ENCODE measurements around the gene CCDC200.
"Not testable (repeated sequence)": the region's sequence is repeated elsewhere in the genome, so short reads cannot be mapped to it uniquely, and the experiment has no call there.

CCDC200 gene

DNA sequence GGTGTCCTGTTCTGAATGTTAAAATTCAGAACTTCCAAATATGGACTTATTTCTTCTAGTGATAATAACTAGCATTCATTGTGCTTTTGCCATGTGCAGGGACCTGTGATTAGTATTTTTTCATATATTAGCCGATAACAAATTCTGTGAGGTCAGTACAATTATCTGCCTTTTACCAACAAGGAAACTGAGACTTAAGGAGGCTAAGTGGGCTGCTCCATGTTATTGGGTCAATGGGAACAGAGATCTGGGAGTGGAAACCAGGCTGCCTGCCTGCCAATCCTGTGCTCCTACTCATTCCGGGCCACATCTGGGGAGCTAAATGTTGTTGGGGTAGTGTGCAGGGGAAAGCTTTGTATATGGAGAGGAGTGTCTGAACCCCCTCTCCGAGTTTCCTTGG lies 13.1 kb downstream of the CCDC200 start:
- DNase-seq: no peak

DNA sequence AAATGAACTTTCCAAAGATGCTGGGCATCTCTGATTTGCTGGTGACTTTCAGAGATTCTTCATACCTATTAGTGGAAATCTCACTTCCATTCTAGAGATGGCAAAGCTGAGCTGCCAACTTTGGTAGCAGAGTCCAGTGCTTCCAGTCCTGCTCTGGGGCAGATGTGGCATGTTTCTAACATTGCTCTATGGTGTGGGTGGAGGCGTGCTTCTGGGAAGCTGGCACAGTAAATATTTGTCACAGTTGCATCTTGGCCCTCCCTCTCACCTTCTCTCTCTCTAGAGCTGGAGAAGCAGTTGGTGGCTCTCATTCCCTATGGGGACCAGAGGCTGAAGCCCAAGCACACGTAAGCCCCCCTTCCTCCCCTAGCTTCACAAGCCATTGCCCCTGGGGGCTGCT lies 14.9 kb downstream of the CCDC200 start:
- no peak for DNase-seq

DNA sequence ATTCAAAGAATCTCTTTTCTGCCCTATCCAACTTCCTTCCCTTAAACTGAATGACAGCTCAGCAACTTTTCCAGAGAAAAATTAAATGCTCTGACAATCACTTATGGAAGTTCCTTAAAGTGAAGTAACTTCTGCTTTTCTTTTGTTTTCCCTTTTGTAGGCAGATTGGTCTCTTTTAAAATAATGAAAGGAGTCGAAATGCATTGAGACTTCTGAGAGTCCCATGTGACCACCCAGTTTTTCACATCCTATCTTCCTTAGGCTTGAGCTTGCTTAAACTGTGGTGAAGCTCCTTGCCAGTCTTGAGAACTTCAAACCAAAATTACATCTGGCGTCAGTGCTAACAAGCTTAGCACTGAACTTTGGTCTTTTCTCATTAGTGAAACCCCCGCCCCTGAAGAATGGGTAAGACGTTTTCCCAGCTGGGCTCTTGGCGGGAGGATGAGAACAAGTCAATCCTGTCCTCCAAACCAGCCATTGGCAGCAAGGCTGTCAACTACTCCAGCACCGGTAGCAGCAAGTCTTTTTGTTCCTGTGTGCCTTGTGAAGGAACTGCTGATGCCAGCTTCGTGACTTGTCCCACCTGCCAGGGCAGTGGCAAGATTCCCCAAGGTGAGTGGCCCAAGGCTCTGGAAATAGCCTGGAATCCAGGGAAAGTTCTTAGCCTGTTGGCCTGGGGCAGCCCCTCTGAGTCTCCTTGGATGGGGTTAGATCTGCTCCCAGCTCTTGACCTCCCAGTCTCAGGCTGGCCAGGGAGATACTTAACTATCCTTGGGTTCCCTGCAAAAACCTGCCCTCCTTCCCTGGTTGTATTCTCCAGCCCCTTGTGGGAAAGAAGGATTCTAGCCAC lies 15.6 kb downstream of the CCDC200 start:
- DNase-seq: peak; percentile 82

DNA sequence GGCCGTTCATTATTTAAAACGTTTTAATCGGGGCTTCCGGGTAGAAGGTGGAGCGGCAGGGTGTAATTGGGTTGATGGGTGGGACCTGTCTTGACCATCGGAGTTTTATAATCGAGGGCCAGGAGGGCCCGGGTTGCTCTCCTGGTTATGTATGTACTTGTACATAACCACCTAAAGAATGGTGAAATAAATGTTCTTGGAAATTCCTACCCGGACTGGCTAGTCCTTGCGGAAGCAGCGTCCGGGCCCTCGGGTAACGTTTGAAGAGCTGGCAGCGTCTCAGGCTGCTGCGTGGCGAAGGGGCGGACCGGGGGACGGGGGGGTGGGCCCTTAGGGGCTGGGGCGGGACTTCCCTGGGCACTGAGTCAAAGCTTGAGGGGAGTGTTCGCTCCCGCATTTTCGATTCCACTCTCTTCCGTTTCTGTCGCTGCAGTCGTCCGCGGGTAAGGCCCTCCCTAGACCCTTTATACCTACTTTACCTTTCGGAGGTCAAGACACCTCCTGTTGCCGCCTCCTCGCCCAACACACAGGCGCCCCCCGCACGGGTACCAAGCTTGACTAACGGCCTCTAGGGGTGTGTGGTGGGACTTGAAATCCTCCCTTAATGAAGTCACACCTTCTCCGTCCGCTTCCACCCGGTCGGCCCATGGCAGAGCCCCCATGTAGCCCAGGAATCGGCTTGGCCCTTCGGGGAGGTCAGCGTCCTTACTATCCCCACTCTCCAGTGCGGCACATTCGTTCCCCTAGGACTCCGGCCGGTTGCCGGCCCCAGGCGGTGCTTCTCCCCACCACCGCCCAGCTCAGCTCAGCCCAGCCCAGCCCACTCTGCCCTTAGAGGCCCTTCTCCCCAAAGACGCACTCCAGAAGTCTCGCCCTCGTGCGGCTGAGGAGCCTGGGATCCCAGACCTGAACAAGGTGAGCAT lies 16.7 kb downstream of the CCDC200 start, which contains the start of gene TMEM106A:
Gene TMEM106A, plus strand, starts transcription at position 396 of the 923 bp plus-strand sequence. CDS start 1,167 bp downstream, outside the sequence.
- peak; percentile 92 for DNase-seq

DNA sequence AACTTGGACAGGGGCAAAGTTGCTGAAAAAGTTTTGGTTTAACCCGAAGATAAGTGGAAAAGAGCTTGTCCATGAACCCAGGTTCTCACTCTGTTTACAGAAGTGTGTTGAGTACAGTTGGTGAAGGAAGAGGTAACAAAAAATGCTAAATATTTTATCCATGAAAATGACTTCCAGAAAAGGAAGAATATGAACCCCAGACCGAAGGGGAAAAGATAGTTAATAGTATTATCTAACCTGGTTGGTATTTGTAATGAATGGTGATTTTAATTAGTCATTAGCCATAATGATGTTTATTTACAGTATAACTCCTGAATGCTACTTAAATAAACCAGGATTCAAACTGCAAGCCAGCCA lies 17.3 kb downstream of the CCDC200 start:
- DNase-seq: peak; percentile 9

DNA sequence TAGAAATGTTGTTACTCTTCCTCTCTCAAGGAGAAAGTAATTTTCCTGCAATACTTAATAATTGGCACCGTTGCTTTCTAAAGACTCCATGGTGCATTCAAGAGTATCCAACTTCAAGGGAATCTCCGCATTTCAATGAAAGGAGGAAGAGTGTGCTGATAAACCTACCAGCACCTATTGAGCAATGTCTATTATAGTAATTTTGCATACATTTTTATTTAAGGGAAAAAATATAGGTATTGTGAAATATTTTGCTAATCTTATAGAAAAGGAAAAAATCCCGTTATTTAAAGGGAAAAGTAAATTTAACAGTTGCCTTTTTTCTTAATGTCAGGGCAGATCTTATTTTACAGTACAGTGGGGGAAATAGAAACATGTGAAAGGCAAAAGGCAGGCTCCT lies 17.8 kb downstream of the CCDC200 start:
- DNase-seq: peak; percentile 8

DNA sequence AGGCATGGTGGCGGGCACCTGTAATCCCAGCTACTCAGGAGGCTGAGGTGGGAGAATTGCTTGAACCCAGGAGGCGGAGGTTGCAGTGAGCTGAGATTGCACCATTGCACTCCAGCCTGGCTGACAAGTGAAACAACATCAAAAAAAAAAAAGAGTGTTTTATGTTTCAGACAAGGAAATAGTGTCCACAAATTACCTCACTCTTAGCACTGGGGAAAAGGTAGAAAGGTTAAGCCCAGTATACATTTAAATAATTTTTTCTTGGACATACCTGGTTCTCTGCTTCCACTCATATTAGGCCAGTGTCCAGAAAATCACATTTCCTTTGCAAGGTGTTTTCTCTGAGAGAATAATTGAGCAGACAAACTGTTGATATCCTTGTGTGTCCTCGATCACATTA lies 25.4 kb downstream of the CCDC200 start:
- not testable (repeated sequence) for DNase-seq

DNA sequence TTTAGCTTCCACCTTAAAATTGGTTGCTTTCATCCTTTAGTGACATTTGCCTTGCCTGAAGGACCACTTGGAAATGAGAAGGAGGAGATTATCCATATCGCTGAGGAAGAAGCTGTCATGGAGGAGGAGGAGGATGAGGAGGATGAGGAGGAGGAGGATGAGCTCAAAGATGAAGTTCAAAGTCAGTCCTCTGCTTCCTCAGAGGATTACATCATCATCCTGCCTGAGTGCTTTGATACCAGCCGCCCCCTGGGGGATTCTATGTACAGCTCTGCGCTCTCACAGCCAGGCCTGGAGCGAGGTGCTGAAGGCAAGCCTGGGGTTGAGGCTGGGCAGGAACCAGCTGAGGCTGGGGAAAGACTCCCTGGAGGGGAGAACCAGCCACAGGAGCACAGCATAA lies 28.3 kb downstream of the CCDC200 start:
- DNase-seq: no peak

DNA sequence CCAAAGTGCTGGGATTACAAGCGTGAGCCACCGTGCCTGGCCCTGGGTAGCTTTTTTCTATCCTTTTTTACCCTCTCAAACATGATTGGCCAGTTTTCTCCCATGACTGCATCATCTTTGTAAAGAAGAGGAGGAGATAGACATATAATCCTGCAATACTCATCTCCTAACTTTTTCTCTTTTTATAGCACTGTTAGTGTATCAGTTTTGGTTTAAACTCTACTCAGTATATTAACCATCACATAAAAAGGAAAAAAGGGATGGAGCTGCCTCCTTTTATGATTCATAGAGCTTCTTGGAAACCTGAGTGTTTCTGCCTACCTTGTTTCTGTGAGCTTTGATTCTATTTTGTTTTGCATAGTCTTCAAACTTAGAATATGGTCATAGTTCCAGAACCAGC lies 28.8 kb downstream of the CCDC200 start:
- no peak for DNase-seq

DNA sequence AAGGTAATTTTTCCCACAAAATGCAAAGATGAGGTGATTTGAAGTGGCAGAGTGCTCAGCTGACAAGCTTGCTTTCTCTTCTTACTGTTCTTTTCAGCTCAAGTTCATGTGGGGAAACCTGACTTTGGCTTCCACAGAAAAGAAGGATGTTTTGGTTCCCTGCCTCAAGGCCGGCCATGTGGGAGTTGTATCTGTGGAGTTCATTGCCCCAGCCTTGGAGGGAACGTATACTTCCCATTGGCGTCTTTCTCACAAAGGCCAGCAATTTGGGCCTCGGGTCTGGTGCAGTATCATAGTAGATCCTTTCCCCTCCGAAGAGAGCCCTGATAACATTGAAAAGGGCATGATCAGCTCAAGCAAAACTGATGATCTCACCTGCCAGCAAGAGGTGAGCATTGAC lies 35.2 kb downstream of the CCDC200 start:
- DNase-seq: no peak

DNA sequence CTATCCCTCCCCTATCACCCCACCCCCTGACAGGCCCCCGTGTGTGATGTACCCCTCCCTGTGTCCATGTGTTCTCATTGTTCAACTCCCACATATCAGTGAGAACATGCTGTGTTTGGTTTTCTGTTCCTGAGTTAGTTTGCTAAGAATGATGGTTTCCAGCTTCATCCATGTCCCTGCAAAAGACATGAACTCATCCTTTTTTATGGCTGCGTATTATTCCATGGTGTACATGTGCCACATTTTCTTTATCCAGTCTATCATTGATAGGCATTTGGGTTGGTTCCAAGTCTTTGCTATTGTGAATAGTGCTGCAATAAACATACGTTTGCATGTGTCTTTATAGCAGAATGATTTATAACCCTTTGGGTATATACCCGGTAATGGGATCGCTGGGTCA lies 41.8 kb downstream of the CCDC200 start:
- DNase-seq: not testable (repeated sequence)

DNA sequence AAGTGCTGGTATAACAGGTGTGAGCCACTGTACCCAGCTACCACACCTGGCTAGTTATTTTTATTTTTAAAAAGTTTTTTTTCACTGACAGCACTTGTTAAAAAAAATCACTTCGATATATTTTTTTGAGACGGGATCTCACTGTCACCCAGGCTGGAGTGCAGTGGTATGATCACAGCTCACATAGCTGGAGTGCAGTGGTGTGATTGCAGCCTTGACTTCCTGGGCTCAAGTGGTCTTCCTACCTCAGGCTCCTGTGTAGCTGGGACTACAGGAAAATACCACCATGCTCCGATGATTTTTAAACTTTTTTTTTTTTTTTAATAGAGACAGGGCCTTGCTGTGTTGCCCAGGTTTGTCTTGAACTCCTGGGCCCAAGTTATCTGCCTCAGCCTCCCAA lies 44.5 kb downstream of the CCDC200 start:
- DNase-seq: no peak

DNA sequence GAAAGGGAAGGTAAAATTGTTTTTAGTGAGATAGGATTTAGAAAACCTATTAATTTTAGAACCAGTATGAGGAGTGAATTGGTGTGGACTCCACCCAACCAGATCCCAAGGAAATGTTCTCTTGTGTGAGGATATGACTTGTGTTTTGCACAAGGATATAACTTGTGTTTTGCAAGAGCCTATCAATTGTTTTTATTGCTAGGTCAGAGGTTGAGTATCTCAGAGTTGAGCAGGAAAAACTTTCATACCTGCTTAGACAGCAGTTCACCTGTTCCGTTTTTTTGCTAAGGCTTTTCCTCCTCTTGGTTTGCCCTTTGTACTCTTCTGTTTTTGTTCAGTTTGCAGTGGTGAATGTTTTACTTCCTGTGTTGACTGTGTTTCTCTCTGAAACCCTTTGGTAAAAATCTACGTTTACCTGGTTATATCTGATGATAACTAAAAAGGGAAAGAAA lies 52.3 kb downstream of the CCDC200 start:
- no peak for DNase-seq

DNA sequence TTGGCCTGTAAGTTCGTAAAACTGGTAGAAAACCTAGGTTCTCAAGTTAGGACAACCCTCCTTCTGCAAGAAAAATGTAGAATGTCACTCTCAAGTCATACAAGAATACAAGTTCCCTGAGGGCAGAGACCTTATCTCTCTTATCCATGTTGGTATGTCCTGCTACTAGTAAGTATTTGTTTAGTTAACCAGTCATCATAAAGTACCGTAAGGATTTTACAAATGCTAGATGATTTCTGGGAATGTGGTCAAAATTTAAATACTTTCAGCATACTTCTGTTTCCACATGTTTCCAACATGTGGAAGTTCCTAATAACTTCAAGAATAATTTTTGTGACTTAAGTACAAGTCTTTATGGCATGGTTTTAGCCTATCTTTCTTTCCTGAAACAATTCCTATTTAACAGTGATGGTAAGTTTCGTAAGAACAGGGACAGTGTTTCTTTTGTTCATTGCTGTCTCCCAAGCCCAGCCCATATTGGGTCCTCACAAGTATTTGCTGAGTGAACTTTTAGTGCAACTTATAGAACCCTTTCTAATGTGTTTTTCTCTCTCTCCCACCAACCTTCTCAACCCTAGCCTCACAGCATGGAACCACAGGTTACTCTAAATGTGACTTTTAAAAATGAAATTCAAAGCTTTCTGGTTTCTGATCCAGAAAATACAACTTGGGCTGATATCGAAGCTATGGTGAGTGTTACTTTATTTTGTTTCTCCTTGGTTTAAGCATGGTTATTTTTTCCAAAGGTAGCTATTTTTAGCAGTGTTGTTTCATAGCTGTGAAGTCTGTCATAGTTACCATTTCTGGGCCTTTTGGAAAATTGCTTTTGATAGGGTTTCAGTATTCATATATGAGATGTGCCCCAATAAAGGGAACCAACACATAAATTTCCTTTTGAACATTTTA lies 53.0 kb downstream of the CCDC200 start:
- no peak for DNase-seq

DNA sequence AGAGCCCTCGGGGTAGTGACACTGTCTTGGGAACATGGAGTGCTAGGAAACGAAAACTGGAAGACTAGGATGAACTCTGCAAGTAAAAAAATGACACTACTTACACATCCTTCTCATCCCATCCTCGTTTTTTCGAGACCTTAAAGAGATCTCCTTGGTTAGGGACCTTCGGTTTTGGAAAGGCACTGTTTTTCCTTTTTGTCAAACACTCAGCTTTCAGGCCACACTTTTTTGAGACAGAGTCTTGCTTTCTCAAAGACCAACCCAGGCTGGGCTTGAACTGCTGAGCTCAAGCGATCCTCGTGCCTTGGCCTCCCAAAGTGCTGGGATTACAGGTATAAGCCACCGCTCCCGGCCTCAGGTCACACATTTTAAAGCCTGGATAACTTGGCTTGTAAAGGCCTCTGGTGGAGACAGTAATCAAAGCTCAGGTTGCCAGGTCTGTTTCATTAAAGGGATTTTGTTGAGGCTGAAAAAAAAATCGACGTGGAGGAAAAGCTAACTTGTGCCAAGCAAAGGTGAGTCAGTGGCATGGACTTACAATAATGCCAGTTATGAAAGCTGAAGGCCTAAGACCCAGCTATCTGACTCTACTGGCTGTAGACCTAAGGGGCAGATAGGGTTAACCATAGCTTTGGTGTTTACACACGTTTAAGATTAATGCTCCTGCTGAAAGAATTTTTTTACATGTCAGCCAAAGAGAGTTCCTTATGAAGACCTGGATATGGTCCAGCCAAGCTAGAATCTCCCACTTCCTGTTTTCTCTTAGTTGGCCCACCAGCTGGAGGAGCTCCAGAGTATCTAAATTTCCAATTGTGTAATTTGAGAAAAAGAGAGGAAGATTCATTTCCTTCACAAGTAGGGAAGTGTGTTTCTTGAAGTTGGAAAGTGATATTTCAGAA lies 56.6 kb downstream of the CCDC200 start:
- DNase-seq: peak; percentile 94
